Measurements from ENCODE around the gene KRTAP1-1. TPM values are rescaled to one million over a fixed set of nuclear protein-coding genes. Genes with fewer than 3 reads are reported as not detected.
"Not testable (repeated sequence)": the region's sequence is repeated elsewhere in the genome, so short reads cannot be mapped to it uniquely, and the experiment has no call there.

Gene KRTAP1-1, protein sequence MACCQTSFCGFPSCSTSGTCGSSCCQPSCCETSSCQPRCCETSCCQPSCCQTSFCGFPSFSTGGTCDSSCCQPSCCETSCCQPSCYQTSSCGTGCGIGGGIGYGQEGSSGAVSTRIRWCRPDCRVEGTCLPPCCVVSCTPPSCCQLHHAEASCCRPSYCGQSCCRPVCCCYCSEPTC
- not detected for total RNA-seq
- long read RNA-seq, donor 1 = 0 reads
- long read RNA-seq, donor 2 = 0 reads

DNA sequence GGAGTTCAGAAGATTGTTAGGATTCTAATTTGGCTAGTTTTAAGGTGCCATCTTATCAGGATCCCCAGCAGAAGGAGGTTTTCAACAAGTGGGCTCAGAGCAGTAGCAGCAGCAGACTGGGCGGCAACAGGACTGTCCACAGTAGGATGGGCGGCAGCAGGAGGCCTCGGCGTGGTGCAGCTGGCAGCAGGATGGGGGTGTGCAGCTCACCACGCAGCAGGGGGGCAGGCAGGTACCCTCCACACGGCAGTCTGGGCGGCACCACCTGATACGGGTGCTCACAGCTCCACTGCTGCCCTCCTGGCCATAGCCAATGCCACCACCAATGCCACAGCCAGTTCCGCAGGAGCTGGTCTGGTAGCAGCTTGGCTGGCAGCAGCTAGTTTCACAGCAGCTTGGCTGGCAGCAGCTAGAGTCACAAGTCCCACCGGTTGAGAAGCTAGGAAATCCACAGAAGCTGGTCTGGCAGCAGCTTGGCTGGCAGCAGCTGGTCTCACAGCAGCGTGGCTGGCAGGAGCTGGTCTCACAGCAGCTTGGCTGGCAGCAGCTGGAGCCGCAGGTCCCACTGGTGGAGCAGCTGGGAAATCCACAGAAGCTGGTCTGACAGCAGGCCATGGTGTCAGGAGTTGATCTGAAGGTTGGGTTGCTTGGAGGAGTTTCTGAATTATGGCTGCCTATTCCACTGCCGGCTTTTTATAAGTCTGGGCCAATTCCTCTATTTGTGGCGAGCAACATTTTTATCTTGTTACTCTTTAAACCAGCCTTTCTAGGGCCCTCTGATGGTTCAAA is at the start of gene KRTAP1-1:
Gene KRTAP1-1 (minus strand): TSS at position 668 of the 789 bp plus-strand sequence. CDS start 53 bp downstream, at position 615.
- DNase-seq (ENCODE audit: low spot score); intact Hi-C loops (cut with DNase I): not testable (repeated sequence)

DNA sequence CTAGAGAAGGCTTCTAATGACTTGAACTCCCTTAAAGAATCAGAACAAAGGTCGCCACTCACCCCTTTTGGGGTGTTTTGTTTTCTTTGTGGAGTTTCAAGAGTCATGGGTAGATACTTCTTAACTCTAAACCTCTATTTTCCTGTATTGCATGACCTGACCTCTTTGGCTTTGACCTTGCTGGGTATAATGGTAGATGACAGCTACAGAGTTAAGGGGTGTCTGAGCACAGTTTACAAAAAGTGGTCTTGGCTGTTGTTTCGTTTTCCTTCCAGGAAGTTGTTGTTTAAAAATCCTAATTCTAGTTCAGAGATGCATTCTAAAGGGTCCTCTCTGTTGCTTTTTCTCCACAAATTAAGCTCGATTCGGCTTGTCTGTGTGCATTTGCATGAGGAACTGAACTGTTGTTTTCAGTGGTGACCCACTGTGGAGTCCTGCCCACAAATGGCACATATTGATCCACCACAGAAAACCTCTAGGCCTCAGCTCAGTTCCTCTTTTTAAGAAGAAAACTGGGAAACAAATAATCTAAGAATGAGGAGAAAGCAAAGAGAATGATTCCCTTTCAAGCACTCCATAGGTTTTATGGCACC is 47.6 kb upstream of the KRTAP1-1 start:
- intact Hi-C loops (cut with DNase I) = loop anchor here in 1 of 2 donors (1.0 kb wide), 1 partner anchor 19 kb away; no protein-coding TSS in a partner anchor
- DNase-seq (ENCODE audit: low spot score) = not testable (repeated sequence)

DNA sequence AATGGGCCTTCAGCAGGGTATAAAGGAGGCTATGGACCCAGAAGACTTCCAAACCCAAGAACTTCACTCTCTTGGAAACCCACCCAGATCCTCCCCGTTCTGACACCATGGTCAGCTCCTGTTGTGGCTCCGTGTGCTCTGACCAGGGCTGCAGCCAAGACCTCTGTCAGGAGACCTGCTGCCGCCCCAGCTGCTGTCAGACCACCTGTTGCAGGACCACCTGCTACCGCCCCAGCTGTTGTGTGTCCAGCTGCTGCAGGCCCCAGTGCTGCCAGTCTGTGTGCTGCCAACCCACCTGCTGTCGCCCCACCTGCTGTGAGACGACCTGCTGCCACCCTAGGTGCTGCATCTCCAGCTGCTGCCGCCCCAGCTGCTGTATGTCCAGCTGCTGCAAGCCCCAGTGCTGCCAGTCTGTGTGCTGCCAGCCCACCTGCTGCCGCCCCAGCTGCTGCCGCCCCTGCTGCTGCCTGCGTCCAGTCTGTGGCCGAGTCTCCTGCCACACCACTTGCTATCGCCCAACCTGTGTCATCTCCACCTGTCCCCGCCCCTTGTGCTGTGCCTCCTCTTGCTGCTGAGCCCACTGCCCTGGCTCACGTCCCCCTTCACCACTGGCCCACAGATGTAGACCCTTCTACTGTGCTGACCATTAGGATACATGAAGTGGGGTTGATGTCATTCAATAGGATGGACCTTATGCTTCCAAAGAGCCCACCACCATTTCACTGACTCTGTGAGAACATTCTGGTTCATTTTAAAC is 43.0 kb upstream of the KRTAP1-1 start, which contains the start of gene KRTAP4-7:
Gene KRTAP4-7 (plus strand): TSS at position 51 of the 757 bp plus-strand sequence. CDS start 57 bp downstream, at position 108.
- DNase-seq (ENCODE audit: low spot score); intact Hi-C loops (cut with DNase I): not testable (repeated sequence)

DNA sequence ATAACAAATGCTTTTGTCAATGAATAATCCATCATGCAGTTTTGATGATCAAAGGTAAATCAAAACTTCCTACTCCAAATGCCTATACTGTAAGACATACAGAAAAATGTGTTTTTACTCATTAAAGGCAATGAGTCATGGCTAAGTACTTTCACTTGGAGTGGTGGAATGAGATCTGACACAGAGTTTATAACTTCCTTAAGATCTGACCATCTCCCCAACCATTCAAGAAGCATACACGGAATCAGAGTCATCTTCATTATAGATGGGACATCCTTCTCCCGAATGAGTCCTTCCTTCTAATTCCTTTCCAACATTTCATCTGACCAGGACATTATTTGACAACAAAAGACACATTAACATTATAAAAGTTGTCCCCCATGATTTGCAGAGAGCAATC is 42.2 kb upstream of the KRTAP1-1 start:
- DNase-seq (ENCODE audit: low spot score); intact Hi-C loops (cut with DNase I): not testable (repeated sequence)

DNA sequence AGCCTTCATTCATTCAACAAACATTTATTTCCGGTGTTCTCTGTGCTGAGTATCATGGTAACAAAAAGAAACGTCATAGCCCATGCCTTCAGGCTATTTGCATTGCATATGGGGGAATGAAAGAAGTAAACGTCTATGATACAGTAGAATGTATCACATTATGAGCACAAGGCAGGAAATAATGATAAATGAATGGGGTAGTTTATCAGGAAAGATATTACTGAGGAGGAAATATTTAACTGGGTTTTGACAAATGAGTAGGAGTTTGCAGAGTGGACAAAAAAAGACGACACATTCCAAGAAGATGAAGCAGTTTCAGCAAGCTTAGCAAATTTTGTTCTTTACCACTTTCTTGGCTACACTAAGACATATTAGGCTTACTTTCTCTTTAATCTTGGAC is 41.4 kb upstream of the KRTAP1-1 start:
- intact Hi-C loops (cut with DNase I) = no loop called here
- DNase-seq (ENCODE audit: low spot score) = no peak

DNA sequence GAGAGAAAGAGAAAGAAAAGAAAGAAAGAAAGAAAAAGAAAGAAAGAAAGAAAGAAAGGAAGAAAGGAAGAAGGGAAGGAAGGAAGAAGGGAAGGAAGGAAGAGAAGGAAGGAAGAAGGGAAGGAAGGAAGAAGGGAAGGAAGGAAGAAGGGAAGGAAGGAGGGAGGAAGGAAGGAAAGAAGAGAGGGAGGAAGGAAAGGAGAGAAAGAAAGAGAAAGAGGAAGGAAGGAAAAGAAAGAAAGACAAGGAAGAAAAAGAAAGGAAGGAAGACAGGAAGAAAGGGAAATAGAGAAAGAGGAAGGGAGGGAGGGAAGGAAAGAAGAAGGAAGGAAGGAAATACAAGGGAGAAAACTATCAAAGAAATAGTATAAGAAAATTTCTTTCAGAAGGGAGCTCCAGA is 35.5 kb upstream of the KRTAP1-1 start:
- intact Hi-C loops (cut with DNase I) = no loop called here
- DNase-seq (ENCODE audit: low spot score) = no peak

DNA sequence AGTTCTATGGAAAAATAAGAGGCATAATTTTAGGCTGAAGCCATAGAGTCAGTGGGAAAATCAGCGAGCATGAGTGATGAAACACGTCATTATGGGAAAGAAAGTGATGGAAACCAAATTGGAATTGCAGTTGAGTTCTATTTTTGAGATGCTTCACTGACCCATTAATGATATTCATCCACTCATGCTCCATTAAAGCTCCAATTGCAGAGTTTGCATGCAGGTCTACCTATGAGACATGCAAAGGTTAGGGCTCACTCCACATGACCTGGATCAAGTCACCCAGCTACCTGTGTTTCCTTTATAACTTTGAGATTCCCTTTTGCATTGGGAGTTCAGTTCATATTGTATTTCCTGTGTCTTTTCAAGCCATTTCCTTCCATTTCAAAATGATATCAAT is 32.4 kb upstream of the KRTAP1-1 start:
- no peak for DNase-seq (ENCODE audit: low spot score)
- intact Hi-C loops (cut with DNase I) = no loop called here

DNA sequence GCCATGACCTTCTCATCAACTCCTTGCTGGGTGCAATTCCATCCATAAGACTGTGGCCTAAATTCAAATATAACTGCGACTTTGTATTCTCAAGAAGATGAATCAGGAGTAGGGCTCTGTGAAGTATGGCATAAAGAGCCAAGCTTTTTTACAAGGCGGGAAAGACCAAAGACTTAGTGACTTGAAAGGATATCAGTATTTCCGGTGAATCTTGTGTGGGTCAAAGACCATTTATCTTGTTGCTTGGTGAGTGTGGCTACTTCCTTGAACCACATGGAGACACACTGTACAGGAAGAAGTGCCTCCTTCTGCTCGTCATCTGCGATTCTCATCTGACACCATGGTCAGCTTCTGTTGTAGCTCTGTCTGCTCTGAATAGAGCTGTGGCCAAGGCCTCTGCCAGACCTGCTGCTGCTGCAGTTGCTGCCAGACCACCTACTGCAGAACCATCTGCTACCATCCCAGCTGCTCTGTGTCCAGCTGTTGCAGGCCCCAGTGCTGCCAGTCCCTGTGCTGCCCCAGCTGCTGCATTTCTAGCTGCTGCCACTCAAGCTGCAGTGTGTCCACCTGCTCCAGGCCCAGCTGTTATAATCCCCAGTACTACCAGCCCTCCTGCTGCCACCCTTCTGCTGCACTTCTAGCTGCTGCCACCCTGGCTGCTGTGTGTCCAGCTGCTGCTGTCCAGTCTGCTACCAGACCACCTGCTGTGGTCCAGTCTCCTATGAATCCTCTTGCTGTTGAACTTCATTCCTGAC is 30.5 kb upstream of the KRTAP1-1 start:
- DNase-seq (ENCODE audit: low spot score) = no peak
- intact Hi-C loops (cut with DNase I) = no loop called here

DNA sequence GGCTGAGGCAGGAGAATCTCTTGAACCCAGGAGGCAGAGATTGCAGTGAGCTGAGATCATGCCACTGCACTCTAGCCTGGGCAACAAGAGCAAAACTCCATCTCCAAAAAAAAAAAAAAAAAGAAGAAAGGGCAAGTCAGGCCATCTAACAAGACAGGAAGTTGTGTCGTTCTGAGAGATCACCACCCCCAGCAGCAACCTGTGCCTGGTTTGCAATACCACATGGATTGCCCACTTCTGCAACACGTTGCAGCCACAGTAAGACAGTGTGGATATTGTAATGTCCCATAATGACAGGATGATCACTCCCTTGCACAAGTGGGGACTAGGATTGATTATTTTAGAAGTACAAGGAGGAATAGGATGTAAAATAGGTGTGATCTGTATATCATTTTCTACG is 27.8 kb upstream of the KRTAP1-1 start:
- DNase-seq (ENCODE audit: low spot score) = no peak
- intact Hi-C loops (cut with DNase I) = no loop called here

DNA sequence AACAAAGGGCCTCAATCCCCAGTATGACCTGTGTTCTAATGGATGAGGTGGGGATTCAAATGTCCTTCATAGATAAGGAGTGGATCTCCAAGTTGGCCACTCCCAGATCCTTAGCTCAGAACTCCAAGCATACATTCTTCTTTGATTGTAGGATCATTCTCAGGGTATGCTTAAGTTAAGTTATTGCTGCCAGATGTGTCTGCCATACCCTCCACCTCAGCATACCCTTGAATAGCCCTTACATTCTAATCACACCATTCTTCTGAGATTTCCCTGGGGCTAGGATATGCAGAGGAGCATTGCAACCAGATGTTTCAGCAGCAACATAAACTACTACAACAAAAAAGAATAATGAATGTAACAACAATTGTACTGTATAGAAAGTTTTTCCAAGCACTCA is 26.0 kb upstream of the KRTAP1-1 start:
- intact Hi-C loops (cut with DNase I) = no loop called here
- DNase-seq (ENCODE audit: low spot score) = no peak

DNA sequence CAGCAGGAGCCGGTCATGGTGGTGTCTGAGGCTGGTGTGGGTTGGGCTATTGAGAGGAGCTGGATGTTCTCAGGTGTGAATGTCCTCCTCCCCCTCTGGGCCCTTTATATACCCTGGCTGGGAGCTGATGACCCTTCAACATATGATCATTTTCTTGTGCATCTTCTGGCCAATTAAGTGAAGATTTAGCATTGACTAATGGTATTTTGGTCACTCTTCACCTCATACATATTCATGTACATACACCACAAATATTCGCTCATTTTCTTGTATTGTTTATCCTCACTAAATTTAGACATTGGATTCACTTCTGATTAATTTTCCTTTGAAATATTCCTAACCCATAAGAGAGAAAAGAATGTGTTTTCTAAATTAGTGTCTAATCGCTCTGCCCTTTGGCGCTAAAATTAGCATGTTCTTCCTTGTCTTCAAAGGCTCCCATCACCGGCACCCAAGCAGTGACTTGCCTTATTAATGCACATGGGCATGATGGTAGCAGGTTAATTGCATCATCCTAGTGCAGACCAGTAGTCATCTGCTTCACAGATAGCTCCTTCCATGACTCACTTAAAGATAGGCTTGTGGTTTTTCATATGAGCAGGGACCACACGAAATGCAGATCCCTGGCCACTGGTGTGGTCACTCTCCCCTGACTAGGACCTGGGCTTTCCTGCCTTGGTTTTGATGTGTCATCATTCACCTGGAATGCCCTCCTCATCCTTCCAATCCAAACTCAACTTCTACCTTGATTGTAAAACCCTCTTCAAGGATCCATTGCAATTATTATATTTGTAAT is 24.8 kb upstream of the KRTAP1-1 start, which contains the start of gene KRTAP2-4:
Gene KRTAP2-4 (minus strand): TSS at position 51 of the 796 bp plus-strand sequence. CDS start 34 bp downstream, at position 17.
- no peak for DNase-seq (ENCODE audit: low spot score)
- intact Hi-C loops (cut with DNase I) = no loop called here

DNA sequence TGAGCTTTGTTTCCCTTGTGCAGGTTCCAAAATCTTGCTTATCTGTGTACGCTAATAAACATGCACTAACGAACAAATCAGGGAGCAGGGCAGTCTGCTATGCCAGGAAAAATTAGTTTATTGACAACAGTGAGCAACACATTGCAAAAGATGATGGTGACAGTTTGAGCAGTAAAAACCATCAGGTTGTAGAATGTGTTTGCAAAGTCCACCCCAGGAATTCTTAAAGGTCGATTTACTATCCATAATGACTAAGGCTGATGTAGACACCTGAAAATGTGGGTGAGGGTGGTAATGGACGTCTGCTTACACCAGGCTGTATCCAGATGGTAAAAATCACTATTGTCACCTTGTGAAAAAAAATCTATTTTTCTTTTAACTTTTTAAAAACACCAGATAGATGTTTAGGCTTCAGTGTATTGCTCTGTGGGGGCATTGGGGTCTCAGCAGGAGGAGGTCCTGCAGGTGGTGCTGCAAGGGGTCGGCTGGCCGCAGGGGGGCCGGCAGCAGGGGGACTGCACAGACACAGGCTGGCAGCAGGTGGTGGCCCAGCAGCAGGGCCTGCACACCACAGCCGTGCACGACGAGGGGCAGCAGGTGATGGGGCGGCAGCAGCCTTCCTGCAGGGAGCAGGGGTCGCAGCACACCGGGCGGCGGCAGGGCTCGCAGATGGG is 23.9 kb upstream of the KRTAP1-1 start:
- intact Hi-C loops (cut with DNase I) = not testable (repeated sequence)

DNA sequence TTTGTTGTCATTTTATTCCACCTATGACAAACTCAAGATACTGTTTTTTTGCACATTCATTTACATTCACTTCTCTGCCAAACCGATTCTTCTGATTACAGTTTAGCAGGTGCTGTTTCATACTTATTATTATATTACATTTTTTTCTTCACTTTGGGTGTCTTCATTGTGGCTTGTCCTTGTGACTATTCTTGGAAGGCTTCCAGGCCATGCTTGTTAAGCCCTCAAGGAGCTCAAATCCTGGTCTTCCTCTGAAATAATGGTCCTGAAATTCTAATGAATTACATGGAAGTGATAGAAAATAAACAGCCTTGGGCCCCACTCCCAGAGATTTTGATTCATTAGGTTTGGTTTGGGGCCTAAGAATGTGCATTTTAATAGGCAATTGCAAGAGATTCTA is 23.1 kb upstream of the KRTAP1-1 start:
- intact Hi-C loops (cut with DNase I) = no loop called here
- DNase-seq (ENCODE audit: low spot score) = no peak

More for the DNA sequence above, 23.9 kb upstream of the KRTAP1-1 start:
- not testable (repeated sequence) for DNase-seq (ENCODE audit: low spot score)

DNA sequence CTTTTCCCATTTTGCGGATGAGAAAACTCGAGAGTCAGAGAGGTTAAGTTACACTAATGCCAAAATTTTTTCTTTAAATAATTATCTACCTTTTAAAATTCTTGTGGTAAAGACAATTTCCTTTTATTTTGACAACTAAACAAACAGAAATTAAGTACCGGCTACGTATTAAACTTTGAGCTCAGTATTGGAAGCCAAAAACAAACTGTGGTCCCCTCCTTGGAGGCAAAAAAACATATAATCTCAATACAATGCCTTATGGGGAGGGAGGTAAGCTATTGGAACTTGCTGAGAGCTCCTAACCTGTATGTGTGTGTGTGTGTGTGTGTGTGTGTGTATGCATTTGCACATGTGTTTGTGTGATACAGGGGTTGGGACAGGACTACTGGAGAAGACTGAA is 22.2 kb upstream of the KRTAP1-1 start:
- intact Hi-C loops (cut with DNase I) = no loop called here
- DNase-seq (ENCODE audit: low spot score) = no peak

DNA sequence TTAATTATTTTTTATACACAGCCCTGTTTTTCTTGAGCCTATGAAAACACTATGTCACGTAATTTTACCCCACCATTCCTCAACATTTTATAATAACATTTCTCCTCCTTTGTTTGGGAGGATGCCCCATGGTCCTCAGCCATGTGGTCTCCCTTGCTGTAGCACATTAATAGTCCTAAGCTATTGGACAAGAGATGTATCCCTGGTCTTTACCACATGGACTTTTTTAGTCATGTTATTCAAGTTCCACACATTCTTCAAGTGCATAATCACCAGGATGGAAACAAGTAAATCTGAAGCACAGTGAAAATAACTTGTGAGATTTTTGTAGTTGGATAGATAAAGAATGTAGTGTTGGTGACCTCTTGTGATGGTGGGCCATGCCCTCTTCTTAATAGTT is 20.7 kb upstream of the KRTAP1-1 start:
- intact Hi-C loops (cut with DNase I) = no loop called here
- no peak for DNase-seq (ENCODE audit: low spot score)

DNA sequence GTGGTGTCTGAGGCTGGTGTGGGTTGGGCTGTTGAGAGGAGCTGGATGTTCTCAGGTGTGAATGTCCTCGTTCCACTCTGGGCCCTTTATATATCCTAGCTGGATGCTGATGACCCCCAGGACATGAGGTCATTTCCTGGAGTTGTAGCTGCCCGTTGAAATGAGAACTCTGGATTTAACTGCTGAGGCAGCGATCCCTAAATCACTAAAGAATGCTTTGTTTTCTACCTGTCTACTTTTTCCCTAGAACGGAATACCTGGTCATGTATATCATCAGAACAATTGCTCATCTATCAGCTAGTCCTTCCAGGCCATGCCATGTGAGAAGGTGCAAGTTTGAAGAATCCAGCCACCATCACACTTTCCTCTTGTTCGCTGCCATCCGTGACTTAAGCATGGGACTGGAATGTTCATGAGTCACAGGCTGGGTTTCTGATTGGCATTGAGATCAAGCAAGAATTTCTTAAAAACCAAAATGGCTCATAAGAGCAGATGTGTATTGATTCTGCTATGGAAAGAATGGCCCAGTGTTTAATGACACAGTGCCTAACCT is 18.9 kb upstream of the KRTAP1-1 start, which contains the start of gene KRTAP2-3:
Gene KRTAP2-3 (minus strand): TSS at position 63 of the 553 bp plus-strand sequence. CDS start 64 bp downstream, outside the sequence.
- intact Hi-C loops (cut with DNase I) = no loop called here
- DNase-seq (ENCODE audit: low spot score) = no peak
